Lung (tissue), 12 donors: ENCODE results near the gene GDPD2. TPM values are rescaled to one million over a fixed set of nuclear protein-coding genes. Genes with fewer than 3 reads are reported as not detected.

Experiments used
- ATAC-seq: fragments of 200-7000 bp; cut with Tn5 transposase; one replicate; pipeline ENCODE4 v1.9.1; 2020; ENCODE audit warnings: moderate number of reproducible peaks; ENCODE audit not compliant: insufficient read depth, low FRiP score
- DNase-seq, 3 donors: peaks; one replicate each; pipeline ENCODE4 v3.0.0-alpha.2; 2013 to 2017
- H3K27ac ChIP-seq, 2 donors: one replicate each; pipeline ENCODE4 v1.5.1; 2013; ENCODE audit warnings: mild to moderate bottlenecking in 2 of 2, moderate library complexity in 2 of 2, control low read depth in 1 of 2, inconsistent platforms in 1 of 2, low read depth in 1 of 2, low read length in 1 of 2
- H3K27me3 ChIP-seq, 3 donors: one replicate each; pipeline ENCODE4 v1.5.1; 2013; ENCODE audit warnings: low read length in 2 of 3; ENCODE audit not compliant: control insufficient read depth in 3 of 3, insufficient read depth in 3 of 3
- H3K36me3 ChIP-seq, 4 donors: one replicate each; pipeline ENCODE4 v1.5.1; 2013; ENCODE audit warnings: low read length in 4 of 4, mild to moderate bottlenecking in 1 of 4, moderate library complexity in 1 of 4; ENCODE audit not compliant: control insufficient read depth in 4 of 4, insufficient read depth in 4 of 4
- H3K4me1 ChIP-seq, 5 donors: one replicate each; pipeline ENCODE4 v1.5.1; 2013; ENCODE audit warnings: low read length in 5 of 5, mild to moderate bottlenecking in 2 of 5, moderate library complexity in 1 of 5; ENCODE audit not compliant: control insufficient read depth in 5 of 5, insufficient read depth in 5 of 5
- H3K4me3 ChIP-seq: one replicate; pipeline ENCODE4 v1.5.1; 2013; ENCODE audit warnings: mild to moderate bottlenecking, control low read depth, moderate library complexity
- H3K9ac ChIP-seq, 2 donors: one replicate each; pipeline ENCODE4 v1.5.1; 2013; ENCODE audit warnings: low read length in 2 of 2, control low read depth in 1 of 2; ENCODE audit not compliant: insufficient read depth in 1 of 2
- H3K9me3 ChIP-seq, 4 donors: one replicate each; pipeline ENCODE4 v1.5.1; 2013; ENCODE audit warnings: low read length in 3 of 4, mild to moderate bottlenecking in 1 of 4, moderate library complexity in 1 of 4; ENCODE audit not compliant: control insufficient read depth in 4 of 4, insufficient read depth in 3 of 4
- CTCF ChIP-seq: IDR thresholded peaks from 2 replicates; pipeline ENCODE4 v1.5.1; 2012; ENCODE audit warnings: mild to moderate bottlenecking; ENCODE audit errors: control extremely low read depth, extremely low read depth
- WGBS, 2 donors: extraction: QIAGEN DNeasy Blood & Tissue Kit; methylation state at CpG; one replicate each; pipeline ENCODE4 v1.1.7; 2013; 5-methylcytosine and 5-hydroxymethylcytosine counted together
- polyA plus RNA-seq, 2 donors: library from polyadenylated mRNA; stranded (reverse); fragments of 200-250 nt; gene quantifications; one replicate each; pipeline ENCODE4 v1.2.1, GENCODE V29; 2013
- total RNA-seq, 2 donors: library from RNA; depleted of rRNA in 1 of 2; stranded (reverse); fragments of >200 nt in 1 of 2; gene quantifications; one replicate each; pipeline ENCODE4 v1.2.1, GENCODE V29; 2014 to 2021
- donor health status: control.
- donor health status: control.
- donor health status: Bipolar disorder and iron deficiency.
- donor health status: healthy.
- donor health status: DM: yes; HTN: yes; CAD: no.

Gene GDPD2
- total and polyA plus RNA-seq, 4 donors: not detected

GRCh38 chrX:70437921-70438665 lies 15.0 kb downstream of the GDPD2 start:
- Histone ChIP-seq H3K27me3 (peaks cover 0 to 10% (median 5%) of the 10 kb centered on the region in 3 donors), H3K4me1 (peaks cover 0 to 2% (median 0%) of the 10 kb centered on the region in 5 donors), H3K9me3 (peaks cover 0 to 3% (median 0%) of the 10 kb centered on the region in 4 donors), H3K27ac (no peak overlapping the region), H3K36me3 (no peaks in the 10 kb centered on the region), H3K4me3 (no peak overlapping the region), H3K9ac (no peak overlapping the region)
- no peak for TF ChIP-seq CTCF
- 67 to 85% methylated on average over 8 of the region's 8 CpGs for WGBS, 2 donors
- DNase-seq (no peak), ATAC-seq (no peak)

DNA sequence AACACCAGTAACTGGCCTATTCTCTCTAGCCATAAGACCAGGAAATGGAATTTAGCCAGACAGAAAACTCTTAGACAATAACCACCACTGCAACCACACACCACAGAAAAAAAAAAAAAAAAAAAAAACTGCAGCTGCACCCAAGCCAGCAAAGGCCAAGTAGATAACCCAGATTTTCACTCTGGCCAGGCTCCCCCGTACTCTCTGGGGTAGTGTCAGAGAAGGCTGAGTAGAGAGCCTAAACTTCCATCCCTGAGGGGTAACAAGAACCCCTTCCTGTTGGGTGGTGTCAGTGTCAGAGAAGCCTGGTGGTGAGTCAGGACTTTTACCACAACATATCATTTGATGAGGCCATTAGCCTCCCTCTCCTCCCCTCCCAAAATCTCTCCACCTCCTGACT lies 15.9 kb downstream of the GDPD2 start:
- no peak for DNase-seq
- Histone ChIP-seq H3K4me1 (no peaks in the 10 kb centered on the region), H3K9ac (no peak overlapping the region), H3K4me3 (no peak overlapping the region), H3K27ac (no peak overlapping the region), H3K9me3 (peaks cover 0 to 3% (median 0%) of the 10 kb centered on the region in 4 donors), H3K36me3 (no peaks in the 10 kb centered on the region), H3K27me3 (peaks cover 0 to 16% (median 10%) of the 10 kb centered on the region in 3 donors)
- no peak for TF ChIP-seq CTCF
- no peak for ATAC-seq
- WGBS, 2 donors: 36 to 56% methylated on average over 1 of the region's 1 CpG

DNA sequence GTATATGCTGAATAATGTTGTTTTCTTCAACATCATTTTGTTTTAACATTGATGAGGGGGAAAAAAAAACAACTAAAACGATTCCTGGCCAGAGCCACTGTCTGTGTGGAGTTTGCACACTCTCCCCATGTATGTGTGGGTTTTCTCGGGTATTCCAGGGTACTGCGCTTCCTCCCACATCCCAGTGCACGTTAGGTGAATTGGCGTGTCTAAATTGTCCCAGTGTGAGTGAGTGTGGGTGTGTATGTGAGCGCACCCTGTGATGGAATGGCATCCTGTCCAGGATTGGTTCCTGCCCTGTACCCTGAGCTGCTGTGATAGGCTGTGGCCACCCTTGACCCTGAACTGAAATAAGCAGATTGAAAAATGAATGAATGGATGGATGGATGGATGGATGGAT lies 19.1 kb downstream of the GDPD2 start:
- Histone ChIP-seq H3K27me3 (peaks cover 9 to 33% (median 11%) of the 10 kb centered on the region in 3 donors), H3K9me3 (peaks cover 0 to 7% (median 0%) of the 10 kb centered on the region in 4 donors), H3K36me3 (no peaks in the 10 kb centered on the region), H3K4me1 (peaks cover 0 to 3% (median 0%) of the 10 kb centered on the region in 5 donors), H3K9ac (no peak overlapping the region), H3K4me3 (no peak overlapping the region), H3K27ac (no peak overlapping the region)
- 59 to 70% methylated on average over 6 of the region's 6 CpGs for WGBS, 2 donors
- TF ChIP-seq CTCF: no peak
- DNase-seq (no peak), ATAC-seq (no peak)
